ENCODE results near the gene FBN3. TPM values are rescaled to one million over a fixed set of nuclear protein-coding genes. Genes with fewer than 3 reads are reported as not detected.

FBN3 gene
- polyA plus RNA-seq, 1 of the 3 experiments (the other 2 are of a cell fraction) = not detected

GRCh38 chr19:8021374-8021773, 128.0 kb downstream of the FBN3 start (continued):
- TF ChIP-seq TAF1 (IDR thresholded peaks at IDR 0.05; ENCODE audit: borderline replicate concordance, low read depth, low read length) (no peak), GABPA (IDR thresholded peaks at IDR 0.05; ENCODE audit: low read depth) (no peak)

- Histone ChIP-seq H3K9me3 (no peaks in the 10 kb centered on the region), H3K79me2 (ENCODE audit: insufficient read depth) (no peaks in the 10 kb centered on the region), H3K4me1 (ENCODE audit: control insufficient read depth in 1 of 2, insufficient read depth in 2 of 2, low read depth in 1 of 2, low read length in 1 of 2) (no peaks in the 10 kb centered on the region), H3K36me3 (replicated peaks in 1 of 2; ENCODE audit: control insufficient read depth in 1 of 2, insufficient read depth in 2 of 2, low read length in 1 of 2) (no peaks in the 10 kb centered on the region), H3K9me2 (no peaks in the 10 kb centered on the region), H3K9ac (no peak overlapping the region), H3F3A (replicated peaks; ENCODE audit: insufficient read depth) (no peaks in the 10 kb centered on the region), H3K27me3 (ENCODE audit: insufficient read depth) (no peaks in the 10 kb centered on the region), H4K20me1 (ENCODE audit: insufficient read depth) (no peaks in the 10 kb centered on the region), H3K4me2 (no peak overlapping the region), H3K27ac (ENCODE audit: low read depth in 2 of 2, low read length in 1 of 2) (no peak overlapping the region), H3K4me3 (ENCODE audit: low read depth in 2 of 2, low read length in 1 of 2) (no peak overlapping the region), H2AFZ (ENCODE audit: low read depth) (no peak overlapping the region)
- 85% methylated on average over 9 of the region's 9 CpGs for WGBS (ENCODE audit: low lambda C conversion rate)
- no peak for DNase-seq
- CTCF ChIA-PET = interaction anchor here (0.9 to 1.1 kb wide), 2 partner anchors 11 to 18 kb away, joined by 4 read pairs; no protein-coding TSS in a partner anchor
- POLR2A ChIA-PET = no interaction called here
- TF ChIP-seq USF2 (IDR thresholded peaks at IDR 0.05; ENCODE audit: borderline replicate concordance, low read depth, low read length) = no peak
- no peak for TF ChIP-seq NRF1 (IDR thresholded peaks at IDR 0.05; ENCODE audit: low read depth, low read length)
- TF ChIP-seq, protein P1, sequence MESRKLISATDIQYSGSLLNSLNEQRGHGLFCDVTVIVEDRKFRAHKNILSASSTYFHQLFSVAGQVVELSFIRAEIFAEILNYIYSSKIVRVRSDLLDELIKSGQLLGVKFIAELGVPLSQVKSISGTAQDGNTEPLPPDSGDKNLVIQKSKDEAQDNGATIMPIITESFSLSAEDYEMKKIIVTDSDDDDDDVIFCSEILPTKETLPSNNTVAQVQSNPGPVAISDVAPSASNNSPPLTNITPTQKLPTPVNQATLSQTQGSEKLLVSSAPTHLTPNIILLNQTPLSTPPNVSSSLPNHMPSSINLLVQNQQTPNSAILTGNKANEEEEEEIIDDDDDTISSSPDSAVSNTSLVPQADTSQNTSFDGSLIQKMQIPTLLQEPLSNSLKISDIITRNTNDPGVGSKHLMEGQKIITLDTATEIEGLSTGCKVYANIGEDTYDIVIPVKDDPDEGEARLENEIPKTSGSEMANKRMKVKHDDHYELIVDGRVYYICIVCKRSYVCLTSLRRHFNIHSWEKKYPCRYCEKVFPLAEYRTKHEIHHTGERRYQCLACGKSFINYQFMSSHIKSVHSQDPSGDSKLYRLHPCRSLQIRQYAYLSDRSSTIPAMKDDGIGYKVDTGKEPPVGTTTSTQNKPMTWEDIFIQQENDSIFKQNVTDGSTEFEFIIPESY (IDR thresholded peaks at IDR 0.05; ENCODE audit: borderline replicate concordance, low read depth) = no peak
- no peak for TF ChIP-seq RCOR1 (IDR thresholded peaks at IDR 0.05; ENCODE audit: low read length)
- TF ChIP-seq YY1 (IDR thresholded peaks at IDR 0.05; ENCODE audit: low read depth) = no peak
Measured at GRCh38 chr19:8020681-8021080, 128.7 kb downstream of the FBN3 start.

DNA sequence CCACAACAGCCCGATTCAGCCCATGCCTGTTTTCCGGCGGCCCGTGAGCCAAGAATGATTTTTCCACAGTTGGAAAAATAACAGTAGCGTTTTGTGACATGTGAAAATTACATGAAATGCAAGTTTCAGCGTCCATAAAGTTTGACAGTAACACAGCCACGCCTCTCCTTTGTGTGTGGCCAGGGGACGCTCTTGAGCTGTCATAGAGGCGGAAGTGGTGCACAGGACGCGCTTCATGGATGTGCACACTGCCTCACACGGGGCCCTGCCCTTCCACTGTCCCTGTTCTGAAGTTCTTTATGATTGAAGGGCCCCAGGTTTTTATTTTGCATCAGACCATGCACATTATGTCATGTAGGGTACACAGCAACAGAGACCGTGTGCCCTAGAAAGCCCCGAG, 131.6 kb downstream of the FBN3 start:
- no peaks in the 10 kb centered on the region for H3K79me2 ChIP-seq (ENCODE audit: insufficient read depth)
- H3K27ac ChIP-seq (ENCODE audit: low read depth in 2 of 2, low read length in 1 of 2) = no peak overlapping the region
- WGBS (ENCODE audit: low lambda C conversion rate) = 87% methylated on average over 11 of the region's 14 CpGs
- H3K4me3 ChIP-seq (ENCODE audit: low read depth in 2 of 2, low read length in 1 of 2) = no peak overlapping the region
- H3K9me2 ChIP-seq = no peaks in the 10 kb centered on the region
- H3K4me2 ChIP-seq = no peak overlapping the region
- H3F3A ChIP-seq (replicated peaks; ENCODE audit: insufficient read depth) = no peaks in the 10 kb centered on the region
- TF ChIP-seq RFX5 (IDR thresholded peaks at IDR 0.05; ENCODE audit: low read length) (no peak), RAD21 (IDR thresholded peaks at IDR 0.05; ENCODE audit: low read length) (peak; percentile 36)
- CTCF ChIA-PET = interaction anchor here (1.1 to 2.3 kb wide), 2 partner anchors 15 to 74 kb away, joined by 5 to 9 read pairs; partner anchors contain the start of gene TIMM44
- POLR2A ChIA-PET = no interaction called here
- no peak overlapping the region for H2AFZ ChIP-seq (ENCODE audit: low read depth)
- no peak for DNase-seq
- H3K9me3 ChIP-seq = no peaks in the 10 kb centered on the region
- H3K4me1 ChIP-seq (ENCODE audit: control insufficient read depth in 1 of 2, insufficient read depth in 2 of 2, low read depth in 1 of 2, low read length in 1 of 2) = no peaks in the 10 kb centered on the region
- no peaks in the 10 kb centered on the region for H3K36me3 ChIP-seq (replicated peaks in 1 of 2; ENCODE audit: control insufficient read depth in 1 of 2, insufficient read depth in 2 of 2, low read length in 1 of 2)
- no peaks in the 10 kb centered on the region for H4K20me1 ChIP-seq (ENCODE audit: insufficient read depth)
- no peaks in the 10 kb centered on the region for H3K27me3 ChIP-seq (ENCODE audit: insufficient read depth)
- no peak overlapping the region for H3K9ac ChIP-seq

Other genes starting within 250 kb of the FBN3 start
- gene MAP2K7, start 245.7 kb downstream of the FBN3 start, polyA plus RNA-seq (2012; rRNA removed) = 13.0 and 13.6 TPM in 2 replicates
- gene TGFBR3L, start 234.8 kb downstream of the FBN3 start, polyA plus RNA-seq (2012; rRNA removed) = 0.78 and 0.87 TPM in 2 replicates
- gene SNAPC2, start 229.3 kb downstream of the FBN3 start, polyA plus RNA-seq (2012; rRNA removed) = 29.7 and 38.7 TPM in 2 replicates
- gene CTXN1, start 223.5 kb downstream of the FBN3 start, polyA plus RNA-seq (2012; rRNA removed) = 28.3 and 53.8 TPM in 2 replicates
- 49.7 and 50.9 TPM in 2 replicates for gene TIMM44, start 205.9 kb downstream of the FBN3 start, polyA plus RNA-seq (2012; rRNA removed)
- 41.7 and 49.6 TPM in 2 replicates for gene ELAVL1, start 144.0 kb downstream of the FBN3 start, polyA plus RNA-seq (2012; rRNA removed)
- gene CCL25, start 96.8 kb downstream of the FBN3 start, polyA plus RNA-seq (2012; rRNA removed) = not detected in 2 replicates
- gene CERS4, start 59.8 kb upstream of the FBN3 start, polyA plus RNA-seq (2012; rRNA removed) = 36.5 and 41.4 TPM in 2 replicates
- 100 and 129 TPM in 2 replicates for gene CD320, start 158.8 kb upstream of the FBN3 start, polyA plus RNA-seq (2012; rRNA removed)
- gene NDUFA7, start 171.8 kb upstream of the FBN3 start, polyA plus RNA-seq (2012; rRNA removed) = 107 and 111 TPM in 2 replicates
- 410 and 601 TPM in 2 replicates for gene RPS28, start 171.9 kb upstream of the FBN3 start, polyA plus RNA-seq (2012; rRNA removed)
- gene KANK3, start 193.7 kb upstream of the FBN3 start, polyA plus RNA-seq (2012; rRNA removed) = 0.51 and 0.91 TPM in 2 replicates
- gene ANGPTL4, start 214.6 kb upstream of the FBN3 start, polyA plus RNA-seq (2012; rRNA removed) = 62.5 and 71.2 TPM in 2 replicates
- gene RAB11B, start 240.8 kb upstream of the FBN3 start, polyA plus RNA-seq (2012; rRNA removed) = 70.5 and 127 TPM in 2 replicates